ENCODE measurements around the gene FGL2. TPM values are rescaled to one million over a fixed set of nuclear protein-coding genes. Genes with fewer than 3 reads are reported as not detected.
"Not testable (repeated sequence)": the region's sequence is repeated elsewhere in the genome, so short reads cannot be mapped to it uniquely, and the experiment has no call there.

Gene FGL2
- polyA plus RNA-seq, 4 donors, result 51.0 to 103 (median 80.6) TPM

- DNase-seq (ENCODE audit: low read depth in 4 of 4, low spot score in 3 of 4), result not testable (repeated sequence)
Measured at GRCh38 chr7:77172437-77173172, 27.0 kb downstream of the FGL2 start.

- not testable (repeated sequence) for DNase-seq (ENCODE audit: low read depth in 4 of 4, low spot score in 3 of 4)
Measured at GRCh38 chr7:77171073-77171472, 28.5 kb downstream of the FGL2 start.

- no peak for DNase-seq (ENCODE audit: low read depth in 4 of 4, low spot score in 3 of 4)
Measured at GRCh38 chr7:77157446-77157845, 42.2 kb downstream of the FGL2 start.

- not testable (repeated sequence) for DNase-seq (ENCODE audit: low read depth in 4 of 4, low spot score in 3 of 4)
Measured at GRCh38 chr7:77157034-77157433, 42.6 kb downstream of the FGL2 start.

- not testable (repeated sequence) for DNase-seq (ENCODE audit: low read depth in 4 of 4, low spot score in 3 of 4)
Measured at GRCh38 chr7:77155601-77156377, 43.8 kb downstream of the FGL2 start.

GRCh38 chr7:77154917-77155464, 44.6 kb downstream of the FGL2 start:
- DNase-seq (ENCODE audit: low read depth in 4 of 4, low spot score in 3 of 4), result not testable (repeated sequence)

GRCh38 chr7:77152232-77152631, 47.4 kb downstream of the FGL2 start:
- not testable (repeated sequence) for DNase-seq (ENCODE audit: low read depth in 4 of 4, low spot score in 3 of 4)

Other genes with a start within 250 kb of the FGL2 start
- not detected for gene SPDYE17, start 167.5 kb downstream of the FGL2 start, polyA plus RNA-seq (ENCODE audit: insufficient read length in 4 of 4)
- 1 to 10 TPM in 1 of 4 donors, under 1 TPM in 3; 0.75 to 1.1 (median 0.90) TPM for gene SPDYE18, start 137.3 kb downstream of the FGL2 start, polyA plus RNA-seq (ENCODE audit: insufficient read length in 4 of 4)
- gene CCDC146, start 77.2 kb downstream of the FGL2 start, polyA plus RNA-seq (ENCODE audit: insufficient read length in 4 of 4), result 10 to 100 TPM; 16.7 to 24.8 (median 22.5) TPM
- 10 to 100 TPM in 3 of 4 donors, 1 to 10 TPM in 1; 7.8 to 12.4 (median 11.0) TPM for gene GSAP, start 216.5 kb upstream of the FGL2 start, polyA plus RNA-seq (ENCODE audit: insufficient read length in 4 of 4)